ENCODE data around the gene IFITM1. TPM values are rescaled to one million over a fixed set of nuclear protein-coding genes. Genes with fewer than 3 reads are reported as not detected.

Gene IFITM1
- total RNA-seq, 6 experiments from 2014 or later = 15.7 to 159 (median 72.5) TPM

GRCh38 chr11:295351-296170 is 18.3 kb upstream of the IFITM1 start:
- peak in 2 of 3 donors; percentile 16 to 52 for DNase-seq
- Histone ChIP-seq H3K36me3 (no peaks in the 10 kb centered on the region), H3K4me1 (no peaks in the 10 kb centered on the region), H3K27me3 (no peaks in the 10 kb centered on the region), H3K9me3 (no peaks in the 10 kb centered on the region), H3K27ac (no peak overlapping the region), H3K4me3 (no peak overlapping the region)
- ATAC-seq = no peak
- 78% methylated on average over 6 of the region's 26 CpGs for WGBS (ENCODE audit: insufficient coverage, low coverage, low lambda C conversion rate, missing lambda C conversion rate)
- TF ChIP-seq CTCF (IDR thresholded peaks at IDR 0.05) = no peak
- no peak for TF ChIP-seq POLR2A (IDR thresholded peaks at IDR 0.05)
- intact Hi-C loops (cut with DNase I) = no loop called here

GRCh38 chr11:296171-297050 is 17.4 kb upstream of the IFITM1 start:
- Histone ChIP-seq H3K36me3 (no peaks in the 10 kb centered on the region), H3K4me3 (no peak overlapping the region), H3K9me3 (no peaks in the 10 kb centered on the region), H3K27ac (no peak overlapping the region), H3K27me3 (no peaks in the 10 kb centered on the region), H3K4me1 (no peaks in the 10 kb centered on the region)
- DNase-seq = peak in 2 of 3 donors; percentile 19 to 54
- no peak for TF ChIP-seq POLR2A (IDR thresholded peaks at IDR 0.05)
- intact Hi-C loops (cut with DNase I) = no loop called here
- WGBS (ENCODE audit: insufficient coverage, low coverage, low lambda C conversion rate, missing lambda C conversion rate) = 40% methylated on average over 1 of the region's 35 CpGs
- ATAC-seq = no peak

- DNase-seq (peak in 1 of 3 donors; percentile 47), ATAC-seq (peak in 2 of 4 donors; percentile 1 to 4)
- Histone ChIP-seq H3K4me1 (no peaks in the 10 kb centered on the region), H3K4me3 (no peak overlapping the region), H3K36me3 (no peaks in the 10 kb centered on the region), H3K27me3 (no peaks in the 10 kb centered on the region), H3K27ac (no peak overlapping the region), H3K9me3 (no peaks in the 10 kb centered on the region)
- WGBS (ENCODE audit: insufficient coverage, low coverage, low lambda C conversion rate, missing lambda C conversion rate) = 80% methylated on average over 4 of the region's 13 CpGs
- intact Hi-C loops (cut with DNase I) = no loop called here
- TF ChIP-seq CTCF (IDR thresholded peaks at IDR 0.05) (no peak), POLR2A (IDR thresholded peaks at IDR 0.05) (no peak)
These were observed 16.7 kb upstream of the IFITM1 start for GRCh38 chr11:297051-297585.

- ATAC-seq = peak in 3 of 4 donors; percentile 14 to 34 (median 30)
- intact Hi-C loops (cut with DNase I) = no loop called here
- H3K9me3 ChIP-seq = no peaks in the 10 kb centered on the region
- peak; percentile 18 to 50 (median 38) for DNase-seq
- H3K36me3 ChIP-seq = no peaks in the 10 kb centered on the region
- H3K27me3 ChIP-seq = no peaks in the 10 kb centered on the region
- no peaks in the 10 kb centered on the region for H3K4me1 ChIP-seq
- no peak overlapping the region for H3K4me3 ChIP-seq
- WGBS (ENCODE audit: insufficient coverage, low coverage, low lambda C conversion rate, missing lambda C conversion rate) = 60% methylated on average over 11 of the region's 26 CpGs
- TF ChIP-seq POLR2A (IDR thresholded peaks at IDR 0.05) (no peak), CTCF (IDR thresholded peaks at IDR 0.05) (no peak)
- H3K27ac ChIP-seq = no peak overlapping the region
These were observed 16.0 kb upstream of the IFITM1 start for GRCh38 chr11:297586-298405.
